ENCODE data around the gene ATP10B.
"Not testable (repeated sequence)": the region's sequence is repeated elsewhere in the genome, so short reads cannot be mapped to it uniquely, and the experiment has no call there.

DNA sequence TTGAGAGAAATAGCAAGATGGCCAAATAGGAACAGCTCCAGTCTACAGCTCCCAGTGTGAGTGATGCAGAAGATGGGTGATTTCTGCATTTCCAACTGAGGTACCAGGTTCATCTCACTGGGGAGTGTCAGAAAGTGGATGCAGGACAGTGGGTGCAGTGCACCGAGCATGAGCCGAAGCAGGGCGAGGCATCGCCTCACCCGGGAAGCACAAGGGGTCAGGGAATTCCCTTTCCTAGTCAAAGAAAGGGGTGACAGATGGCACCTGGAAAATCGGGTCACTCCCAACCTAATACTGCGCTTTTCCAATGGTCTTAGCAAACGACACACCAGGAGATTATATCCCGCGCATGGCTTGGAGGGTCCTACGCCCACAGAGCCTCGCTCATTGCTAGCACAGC lies 39.0 kb downstream of the ATP10B start:
- not testable (repeated sequence) for TF ChIP-seq SUZ12 (IDR thresholded peaks at IDR 0.05; ENCODE audit: extremely low read depth, insufficient read depth, insufficient read length); ZNF274 (IDR thresholded peaks at IDR 0.05; ENCODE audit: low read depth, low read length)
